Measurements from ENCODE around the gene HEYL. TPM values are rescaled to one million over a fixed set of nuclear protein-coding genes. Genes with fewer than 3 reads are reported as not detected.

The HEYL gene
- total RNA-seq, 1 donor from 2014 or later: under 0.01 TPM

- no peak for DNase-seq
These were observed 24.1 kb upstream of the HEYL start for GRCh38 chr1:39663559-39663958.

GRCh38 chr1:39662861-39663260 lies 23.4 kb upstream of the HEYL start:
- DNase-seq: no peak

GRCh38 chr1:39659538-39659937 lies 20.1 kb upstream of the HEYL start:
- no peak for DNase-seq

GRCh38 chr1:39659110-39659509 lies 19.7 kb upstream of the HEYL start:
- no peak for DNase-seq

GRCh38 chr1:39657923-39658485 lies 18.6 kb upstream of the HEYL start:
- peak; percentile 71 for DNase-seq

- DNase-seq: no peak
These were observed 18.0 kb upstream of the HEYL start for GRCh38 chr1:39657402-39657801.

- DNase-seq: no peak
These were observed 16.9 kb upstream of the HEYL start for GRCh38 chr1:39656391-39656790.

- no peak for DNase-seq
These were observed 16.3 kb upstream of the HEYL start for GRCh38 chr1:39655578-39656268.

- DNase-seq: no peak
These were observed 14.8 kb upstream of the HEYL start for GRCh38 chr1:39654291-39654690.

GRCh38 chr1:39653546-39654031 lies 14.1 kb upstream of the HEYL start:
- DNase-seq: peak; percentile 84

GRCh38 chr1:39652554-39652953 lies 13.1 kb upstream of the HEYL start:
- no peak for DNase-seq

GRCh38 chr1:39652105-39652504 lies 12.7 kb upstream of the HEYL start:
- DNase-seq: no peak

- DNase-seq: no peak
These were observed 11.0 kb upstream of the HEYL start for GRCh38 chr1:39650431-39650830.

- no peak for DNase-seq
These were observed 10.3 kb upstream of the HEYL start for GRCh38 chr1:39649636-39650185.

- DNase-seq: no peak
These were observed 9.1 kb upstream of the HEYL start for GRCh38 chr1:39648496-39648895.

- DNase-seq: no peak
These were observed 7.8 kb upstream of the HEYL start for GRCh38 chr1:39647247-39647646.

GRCh38 chr1:39646232-39647081 lies 7.0 kb upstream of the HEYL start:
- no peak for DNase-seq

GRCh38 chr1:39645411-39646043 lies 6.1 kb upstream of the HEYL start:
- DNase-seq: no peak

GRCh38 chr1:39643705-39644104 lies 4.3 kb upstream of the HEYL start:
- no peak for DNase-seq

- no peak for DNase-seq
These were observed 3.4 kb upstream of the HEYL start for GRCh38 chr1:39642796-39643195.

- no peak for DNase-seq
These were observed 1.4 kb upstream of the HEYL start for GRCh38 chr1:39640861-39641260.

GRCh38 chr1:39638965-39639304 lies 508 bp downstream of the HEYL start:
- no peak for DNase-seq

GRCh38 chr1:39637361-39637760 lies 2.1 kb downstream of the HEYL start:
- no peak for DNase-seq

All from dermis blood vessel endothelial cell (primary cell).